Endodermal cell (in vitro differentiated cells): Measurements from ENCODE around the gene ACAP3. TPM values are rescaled to one million over a fixed set of nuclear protein-coding genes. Genes with fewer than 3 reads are reported as not detected.
A peak's percentile ranks its signal among the peaks of the same experiment; 100 is the strongest.

Source experiments
- DNase-seq: peaks from one replicate; pipeline ENCODE4 v3.0.0-alpha.2; 2017
- H3K27ac ChIP-seq: 2 replicates; pipeline ENCODE4 v1.5.1; 2013; ENCODE audit warnings: mild to moderate bottlenecking, low read depth, low read length, moderate library complexity
- H3K27me3 ChIP-seq: 2 replicates; pipeline ENCODE4 v1.6.1; 2013; ENCODE audit warnings: mild to moderate bottlenecking, low read length, moderate library complexity; ENCODE audit not compliant: insufficient read depth, control insufficient read depth, poor library complexity, severe bottlenecking
- H3K36me3 ChIP-seq: 2 replicates; pipeline ENCODE4 v1.7.0; 2013; ENCODE audit warnings: mild to moderate bottlenecking, low read length, moderate library complexity; ENCODE audit not compliant: control insufficient read depth, insufficient read depth
- H3K4me1 ChIP-seq: one replicate; pipeline ENCODE4 v1.7.0; 2013; ENCODE audit warnings: low read length; ENCODE audit not compliant: control insufficient read depth, insufficient read depth
- H3K4me3 ChIP-seq: 2 replicates; pipeline ENCODE4 v1.5.1; 2013; ENCODE audit warnings: mild to moderate bottlenecking, low read length, moderate library complexity
- H3K9ac ChIP-seq: 2 replicates; pipeline ENCODE4 v1.6.1; 2013; ENCODE audit warnings: mild to moderate bottlenecking, low read length, moderate library complexity; ENCODE audit not compliant: poor library complexity, severe bottlenecking; ENCODE audit errors: extremely low read depth
- H3K9me3 ChIP-seq: 2 replicates; pipeline ENCODE4 v1.6.1; 2013; ENCODE audit warnings: mild to moderate bottlenecking, low read length, moderate library complexity; ENCODE audit not compliant: control insufficient read depth
- H3K27ac Mint-ChIP-seq: 2 replicates; pipeline ENCODE4 v1.8.0; 2020; ENCODE audit warnings: mixed read lengths
- H3K27me3 Mint-ChIP-seq: 2 replicates; pipeline ENCODE4 v1.8.0; 2021; ENCODE audit warnings: mild to moderate bottlenecking, mixed read lengths; ENCODE audit not compliant: insufficient read depth
- H3K36me3 Mint-ChIP-seq: 2 replicates; pipeline ENCODE4 v1.8.0; 2020; ENCODE audit warnings: low read depth, mixed read lengths
- H3K4me1 Mint-ChIP-seq: 2 replicates; pipeline ENCODE4 v1.8.0; 2020; ENCODE audit warnings: mixed read lengths
- H3K4me3 Mint-ChIP-seq: 2 replicates; pipeline ENCODE4 v1.8.0; 2020; ENCODE audit warnings: mild to moderate bottlenecking, moderate library complexity, mixed read lengths
- H3K9me3 Mint-ChIP-seq: 2 replicates; pipeline ENCODE4 v1.8.0; 2020; ENCODE audit warnings: mild to moderate bottlenecking, mixed read lengths
- CTCF ChIP-seq: fragments of 200-600 bp; sonication (generic); conservative IDR thresholded peaks from 2 replicates; pipeline ENCODE4 v1.5.0; 2021; ENCODE audit warnings: antibody characterized with exemption, mild to moderate bottlenecking
- WGBS, 2 experiments: methylation state at CpG; one replicate each; pipeline versions ENCODE4 v1.1.5 to v1.1.7; 2013; ENCODE audit warnings: missing lambda C conversion rate in 2 of 2, mixed read lengths in 1 of 2; ENCODE audit not compliant: insufficient coverage in 1 of 2, insufficient read length in 1 of 2; 5-methylcytosine and 5-hydroxymethylcytosine counted together
- total RNA-seq, 2 donors: library from RNA; stranded (reverse); fragmentation: NEBNext Ultra II Directional in 1 of 2; extraction: Animal tissue kit (Norgen Biotek cat#: 25700) in 1 of 2; gene quantifications; 2 replicates in 1 of 2; 3 replicates in 1 of 2; pipeline ENCODE4 v1.2.1, GENCODE V29; 2021

The ACAP3 gene
- total RNA-seq, 2 donors from 2014 or later = 36.8 to 43.5 TPM

- peaks cover 7% of the 10 kb centered on the region for H3K36me3 ChIP-seq
- WGBS, 2 experiments = 91 to 98% methylated on average over 8 to 15 of the region's 15 CpGs
- H3K36me3 Mint-ChIP-seq = peaks cover 21% of the 10 kb centered on the region
- no peak for TF ChIP-seq CTCF
- peak overlapping the region; percentile 77 for H3K4me3 ChIP-seq
- H3K27me3 Mint-ChIP-seq = peaks cover 3% of the 10 kb centered on the region
- no peaks in the 10 kb centered on the region for H3K9me3 ChIP-seq
- H3K4me3 Mint-ChIP-seq = peak overlapping the region; percentile 86
- no peak overlapping the region for H3K27ac ChIP-seq
- peaks cover 5% of the 10 kb centered on the region for H3K4me1 ChIP-seq
- no peaks in the 10 kb centered on the region for H3K9me3 Mint-ChIP-seq
- peaks cover 19% of the 10 kb centered on the region for H3K4me1 Mint-ChIP-seq
- no peak for DNase-seq
- no peaks in the 10 kb centered on the region for H3K27me3 ChIP-seq
- no peak overlapping the region for H3K9ac ChIP-seq
- H3K27ac Mint-ChIP-seq = no peak overlapping the region
These were observed 32.7 kb downstream of the ACAP3 start for GRCh38 chr1:1274931-1275431.

GRCh38 chr1:1274299-1274930 is 33.3 kb downstream of the ACAP3 start:
- H3K27ac Mint-ChIP-seq = no peak overlapping the region
- WGBS, 2 experiments = 40 to 80% methylated on average over 1 to 31 of the region's 31 CpGs
- no peak for DNase-seq
- H3K27ac ChIP-seq = no peak overlapping the region
- peak overlapping the region; percentile 86 for H3K4me3 Mint-ChIP-seq
- peaks cover 5% of the 10 kb centered on the region for H3K4me1 ChIP-seq
- H3K36me3 ChIP-seq = peaks cover 12% of the 10 kb centered on the region
- no peak for TF ChIP-seq CTCF
- no peaks in the 10 kb centered on the region for H3K9me3 ChIP-seq
- H3K27me3 ChIP-seq = no peaks in the 10 kb centered on the region
- H3K4me1 Mint-ChIP-seq = peaks cover 19% of the 10 kb centered on the region
- H3K9me3 Mint-ChIP-seq = no peaks in the 10 kb centered on the region
- peaks cover 3% of the 10 kb centered on the region for H3K27me3 Mint-ChIP-seq
- H3K9ac ChIP-seq = peak overlapping the region; percentile 25
- H3K36me3 Mint-ChIP-seq = peaks cover 25% of the 10 kb centered on the region
- H3K4me3 ChIP-seq = peak overlapping the region; percentile 77

- WGBS, 2 experiments = 0 to 1% methylated on average over 36 to 102 of the region's 105 CpGs
- Mint-ChIP-seq H3K27ac (peak within 1 kb of the TSS; percentile 87), H3K9me3 (no peaks in the 10 kb centered on the region), H3K4me1 (peaks cover 19% of the 10 kb centered on the region), H3K4me3 (peak within 1 kb of the TSS; percentile 86), H3K36me3 (peaks cover 26% of the 10 kb centered on the region), H3K27me3 (peaks cover 3% of the 10 kb centered on the region)
- peak; percentile 30 for TF ChIP-seq CTCF
- peaks cover 12% of the 10 kb centered on the region for H3K36me3 ChIP-seq
- DNase-seq = peak; percentile 97
- H3K4me3 ChIP-seq = peak within 1 kb of the TSS; percentile 88
- H3K4me1 ChIP-seq = peaks cover 5% of the 10 kb centered on the region
- peak within 1 kb of the TSS; percentile 92 for H3K9ac ChIP-seq
- H3K27me3 ChIP-seq = no peaks in the 10 kb centered on the region
- H3K27ac ChIP-seq = no peak within 1 kb of the TSS
- H3K9me3 ChIP-seq = no peaks in the 10 kb centered on the region
These were observed 34.0 kb downstream of the ACAP3 start, which contains the start of gene UBE2J2 for GRCh38 chr1:1273512-1274298. Gene UBE2J2, minus strand, starts transcription at chr1:1273854. Its CDS starts 5,862 bp downstream, at chr1:1267992.
